KG1 (cell line): Measurements from ENCODE around the gene GATAD2A.
A peak's percentile ranks its signal among the peaks of the same experiment; 100 is the strongest.
"Not testable (repeated sequence)": the region's sequence is repeated elsewhere in the genome, so short reads cannot be mapped to it uniquely, and the experiment has no call there.

ENCODE experiments used
- DNase-seq: peaks from one replicate; lab custom pipeline; 2025; lab: John Stamatoyannopoulos, UW

Gene GATAD2A

DNA sequence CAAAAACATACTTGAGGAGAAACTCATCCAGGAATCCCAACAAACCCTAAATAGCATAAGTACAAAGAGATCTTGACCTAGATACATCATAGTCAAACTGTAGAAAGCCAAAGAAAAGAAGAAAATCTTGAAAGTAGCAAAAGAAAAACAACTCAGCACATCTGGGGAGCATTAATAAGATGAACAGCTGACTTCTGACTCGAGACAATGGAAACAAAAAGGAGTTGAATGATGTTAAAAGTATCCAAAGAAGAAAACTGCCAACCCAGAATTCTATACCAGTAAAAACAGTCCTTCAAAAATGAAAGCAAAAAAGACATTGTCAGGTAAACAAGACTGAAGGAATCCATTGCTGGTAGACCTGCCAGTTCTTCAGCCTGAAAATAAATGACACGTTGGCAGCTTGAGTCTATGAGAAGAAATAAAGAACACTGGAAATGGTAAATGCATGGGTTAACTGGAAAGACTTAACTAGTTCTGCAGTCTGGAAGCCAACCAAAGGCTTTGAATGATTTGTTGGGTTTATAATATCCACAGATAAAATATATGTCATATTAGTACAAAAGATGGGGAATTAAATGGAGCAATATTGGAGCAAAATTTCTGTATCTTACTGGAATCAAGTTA lies 63.1 kb downstream of the GATAD2A start:
- DNase-seq: no peak

DNA sequence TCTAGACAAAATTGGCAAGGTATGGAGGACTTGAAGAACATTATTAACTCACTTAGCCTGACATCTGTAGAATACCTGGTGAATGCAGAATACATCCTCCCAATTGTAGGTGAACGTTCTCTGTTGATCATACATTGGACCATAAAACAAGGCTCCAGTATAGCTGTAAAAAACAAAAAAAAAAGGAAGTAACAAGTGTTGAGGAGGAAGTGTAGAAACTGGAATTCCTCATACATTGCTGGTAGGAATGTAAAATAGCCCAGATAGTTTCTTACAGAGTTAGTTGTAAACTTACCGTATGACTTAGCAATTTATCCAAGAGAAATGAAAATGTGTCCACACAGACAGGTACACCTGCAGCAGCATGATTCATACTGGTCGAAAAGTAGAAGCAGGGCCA lies 65.1 kb downstream of the GATAD2A start:
- no peak for DNase-seq

DNA sequence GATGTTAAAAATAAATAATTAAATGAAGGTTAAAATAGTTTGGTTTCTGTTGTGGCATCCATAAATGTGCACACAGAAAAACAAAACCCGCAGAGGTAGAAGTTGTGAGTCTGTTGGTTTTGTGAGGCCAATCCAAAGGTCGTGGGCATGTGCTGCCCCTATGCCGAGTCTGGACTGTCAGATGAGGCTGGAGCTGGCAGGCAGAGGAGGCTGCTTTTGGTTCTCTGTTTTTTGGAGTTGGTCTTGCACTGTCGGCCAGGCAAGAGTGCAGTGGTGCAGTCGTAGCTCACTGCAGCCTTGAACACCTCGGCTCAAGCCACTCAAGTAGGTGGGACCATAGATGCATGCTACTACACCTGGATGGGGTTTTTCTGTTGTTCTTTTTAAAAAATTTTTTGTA lies 66.2 kb downstream of the GATAD2A start:
- no peak for DNase-seq

DNA sequence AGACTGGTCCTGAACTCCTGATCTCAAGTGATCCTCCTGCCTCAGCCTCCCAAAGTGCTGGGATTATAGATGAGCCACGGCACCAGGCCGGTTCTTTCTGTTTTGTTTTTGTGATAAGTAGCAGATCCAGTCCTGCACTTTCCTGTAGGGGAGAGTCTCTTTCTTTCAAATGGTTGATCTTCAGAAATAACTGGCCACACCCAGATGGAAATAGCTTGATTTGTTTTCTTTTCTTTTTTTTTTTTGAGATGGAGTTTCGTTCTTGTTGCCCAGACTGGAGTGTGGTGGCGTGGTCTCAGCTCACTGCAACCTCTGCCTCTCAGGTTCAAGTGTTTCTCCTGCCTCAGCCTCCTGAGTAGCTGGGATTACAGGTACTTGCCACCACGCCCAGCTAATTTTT lies 66.6 kb downstream of the GATAD2A start:
- not testable (repeated sequence) for DNase-seq

DNA sequence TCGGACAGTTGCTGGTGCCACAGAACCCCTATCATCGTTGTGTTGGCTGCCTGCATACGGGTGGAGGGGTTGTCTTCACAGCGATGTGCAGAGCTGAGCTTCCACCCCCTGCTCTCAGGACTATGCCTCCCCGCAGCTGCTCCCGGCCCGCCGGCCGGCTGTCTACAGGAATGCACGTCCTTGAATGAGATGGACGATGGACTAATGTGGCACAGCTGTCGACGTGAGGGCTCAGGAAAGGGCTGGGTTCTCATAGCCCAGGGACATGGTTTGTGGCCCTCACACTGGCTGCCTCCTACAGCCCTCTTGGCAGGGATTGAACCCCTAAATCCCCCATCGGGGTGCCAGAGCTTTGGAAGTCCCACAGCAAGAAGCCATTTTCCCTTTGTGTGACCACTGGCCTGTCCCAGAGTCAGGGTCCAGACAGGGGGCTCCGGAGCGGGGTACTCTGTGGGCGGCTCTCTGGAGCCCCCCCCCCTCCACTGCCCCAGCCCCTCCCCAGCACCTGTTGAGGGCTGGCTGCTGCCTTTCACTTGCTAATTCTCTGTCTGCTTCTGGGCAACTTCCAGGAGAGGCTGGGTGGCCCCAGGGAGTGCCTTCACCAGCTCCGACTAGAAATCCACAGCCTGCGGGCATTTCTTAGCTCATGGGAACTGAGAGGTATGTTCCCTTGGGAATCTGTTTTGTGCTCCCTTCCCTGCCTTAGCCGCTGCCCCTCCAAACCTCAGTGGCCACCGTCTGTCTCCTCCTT lies 69.7 kb downstream of the GATAD2A start:
- DNase-seq: no peak

DNA sequence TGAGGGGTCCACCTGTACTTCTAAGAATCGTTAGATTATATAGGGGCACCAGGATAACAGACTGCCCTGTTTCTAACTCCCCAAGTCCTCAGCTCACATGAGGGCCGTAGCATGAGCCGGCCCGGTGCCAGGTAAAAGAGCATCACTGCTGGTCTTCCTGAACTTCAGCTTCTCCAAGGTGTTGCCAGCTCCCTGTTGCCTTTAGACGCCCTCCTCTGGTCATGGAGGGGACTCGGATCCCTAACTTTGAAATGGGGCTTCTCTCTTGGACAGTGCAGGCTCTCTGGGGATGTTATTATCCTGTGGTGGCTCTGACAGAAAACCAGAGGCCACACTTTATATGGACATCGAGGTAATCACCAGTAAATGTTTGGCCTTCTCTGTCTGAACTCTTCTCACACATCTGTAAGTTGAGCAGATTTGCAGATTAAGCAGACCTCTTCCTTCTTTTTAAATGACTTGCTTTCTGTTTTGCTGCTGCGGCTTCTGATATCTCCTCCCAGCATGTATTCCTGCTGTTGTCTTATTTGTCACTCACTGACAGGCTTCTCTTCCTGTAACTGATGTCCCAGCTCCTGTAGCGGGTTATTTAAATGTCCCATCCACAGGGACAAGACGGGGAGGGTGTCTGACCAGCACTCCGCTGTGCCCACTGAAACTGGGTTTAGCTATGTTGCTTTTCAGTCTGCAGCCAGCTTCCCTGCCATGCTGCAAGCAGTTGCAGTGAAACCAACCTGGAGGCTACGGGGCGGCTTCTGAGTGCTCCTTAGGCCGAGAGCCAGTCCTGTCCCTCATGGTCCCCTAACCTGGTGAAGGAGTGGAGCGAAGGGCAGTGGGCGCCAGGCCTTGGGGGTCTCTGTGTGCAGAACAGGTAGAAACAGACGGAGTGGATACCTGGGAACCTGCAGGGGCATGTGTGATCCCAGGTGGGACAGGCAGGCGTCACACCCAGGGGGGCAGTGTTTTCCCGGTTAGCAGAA lies 70.7 kb downstream of the GATAD2A start:
- DNase-seq: no peak

DNA sequence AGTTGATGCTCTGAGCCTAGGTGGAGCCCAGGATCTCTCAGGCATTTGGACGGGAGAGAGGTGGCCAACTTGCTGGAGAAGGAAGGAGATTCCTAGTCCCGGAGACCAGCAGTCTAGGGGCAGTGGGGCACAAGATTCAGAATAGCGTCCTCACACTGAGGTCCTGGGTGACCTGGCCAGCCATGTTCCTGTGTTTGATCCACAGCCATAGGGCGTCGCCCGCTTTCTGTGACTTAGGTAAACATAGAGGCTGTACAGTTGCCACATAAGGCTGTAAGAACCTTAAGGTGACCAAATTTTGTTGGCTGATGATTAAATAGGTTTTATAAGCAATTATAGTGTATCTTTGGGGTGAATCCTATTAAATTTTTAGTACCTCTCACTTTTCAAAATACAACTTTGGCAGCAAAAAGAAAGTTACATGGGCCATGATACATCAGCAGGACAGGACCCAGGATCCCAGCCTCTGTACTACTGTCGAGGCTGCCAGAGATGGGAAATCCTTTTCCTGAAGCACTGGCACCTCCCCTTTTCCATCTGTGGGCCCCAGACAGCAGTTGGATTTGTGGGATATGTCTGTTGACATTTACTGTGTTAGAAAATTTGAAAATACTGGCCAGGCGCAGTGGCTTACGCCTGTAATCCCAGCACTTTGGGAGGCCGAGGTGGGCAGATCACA lies 72.4 kb downstream of the GATAD2A start:
- DNase-seq: no peak

DNA sequence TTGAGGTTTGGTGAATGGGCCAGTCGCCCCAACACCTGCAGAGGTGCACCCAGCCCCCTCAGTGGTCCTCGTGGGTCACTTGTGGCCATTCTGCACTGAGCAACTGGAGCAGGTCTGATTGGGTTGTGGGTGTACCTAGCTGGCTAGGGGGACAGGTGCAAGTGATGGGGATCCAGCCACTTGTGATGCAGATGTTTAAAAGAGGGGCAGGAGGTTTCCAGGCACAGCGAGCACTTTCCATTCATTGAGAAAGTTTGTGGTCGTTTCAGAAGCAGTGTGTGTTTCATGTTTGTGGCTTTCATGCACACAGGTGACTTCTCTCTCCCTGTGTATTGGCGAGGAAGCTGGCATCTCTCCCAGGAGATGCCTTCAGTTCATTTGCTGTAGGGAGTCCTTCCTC lies 75.2 kb downstream of the GATAD2A start:
- DNase-seq: no peak

DNA sequence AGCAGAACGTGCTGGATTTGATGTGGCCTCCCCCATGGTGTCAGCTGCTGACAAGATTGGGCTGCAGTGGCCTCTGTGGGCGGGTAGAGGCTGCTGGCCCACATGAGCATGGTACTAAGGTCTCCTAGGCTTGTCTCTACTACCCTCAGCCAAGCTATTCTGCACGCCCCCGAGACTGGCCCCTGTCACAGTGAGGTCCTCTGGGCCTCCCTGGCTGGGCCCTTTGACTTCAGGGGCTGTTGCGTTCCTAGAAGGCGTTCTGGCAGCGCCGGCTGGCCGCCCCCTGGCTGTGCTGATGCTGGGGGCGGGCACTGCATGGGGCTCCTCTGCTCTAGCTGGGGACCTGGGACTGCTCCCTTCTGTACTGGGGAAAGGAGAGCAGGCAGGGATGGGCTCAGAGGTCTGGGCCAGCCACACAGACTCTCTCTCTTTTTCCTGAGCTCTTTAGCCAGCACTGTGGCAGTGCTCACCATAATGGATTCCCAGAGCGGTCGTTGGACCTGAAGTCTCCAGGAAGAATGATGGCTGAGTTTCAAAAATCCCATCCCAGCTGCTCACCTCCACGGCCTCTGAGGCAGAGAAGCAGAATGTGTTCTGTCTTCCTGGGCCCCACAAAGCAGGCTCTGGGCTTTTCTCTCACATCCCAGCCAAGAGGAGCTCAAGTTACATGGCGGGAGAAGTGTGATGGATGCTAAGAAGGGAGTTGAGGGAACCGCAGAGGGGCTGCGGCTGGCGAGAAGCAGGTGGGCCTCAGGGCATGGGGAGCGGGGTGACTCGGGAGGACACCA lies 77.5 kb downstream of the GATAD2A start:
- no peak for DNase-seq

DNA sequence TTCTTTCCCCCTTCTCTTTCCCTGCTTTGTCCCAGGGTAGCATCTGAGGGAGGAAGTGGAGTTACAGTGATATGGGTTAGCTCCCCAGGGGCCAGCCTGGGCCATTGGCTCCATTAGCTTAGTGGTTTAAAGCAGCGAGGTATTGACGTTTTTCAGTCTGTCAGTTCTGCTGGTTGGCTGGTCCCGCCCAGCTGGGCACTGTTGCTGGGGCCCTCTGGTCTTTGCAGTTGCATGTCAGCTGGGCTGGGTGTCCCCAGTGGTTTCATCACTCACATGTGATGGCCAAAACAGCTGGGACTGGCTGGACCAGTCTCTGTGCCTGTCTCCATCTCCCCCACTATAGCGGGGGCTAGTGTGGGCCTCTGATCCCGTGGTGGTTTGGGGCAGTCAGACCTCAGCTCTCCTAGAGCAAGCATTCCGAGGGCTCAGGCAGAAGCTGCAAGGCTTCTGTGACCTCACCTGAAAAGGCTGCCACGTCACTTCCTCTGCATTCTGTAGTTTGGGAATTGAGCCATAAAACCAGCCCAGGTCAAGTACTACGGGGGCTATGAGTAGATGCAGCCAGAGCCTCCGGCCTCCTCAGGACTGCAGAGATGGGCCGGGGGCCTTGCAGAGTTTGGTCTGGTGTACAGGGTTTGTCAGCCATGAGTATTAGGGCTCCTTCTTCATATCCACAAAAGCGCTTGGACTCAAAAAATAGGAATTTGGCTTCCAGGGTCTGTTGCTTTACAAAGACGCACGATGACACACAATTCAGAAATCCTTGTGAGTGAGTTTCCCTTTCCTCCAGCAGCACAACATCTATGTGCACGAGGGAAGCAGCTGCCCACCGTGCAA lies 79.9 kb downstream of the GATAD2A start:
- no peak for DNase-seq

DNA sequence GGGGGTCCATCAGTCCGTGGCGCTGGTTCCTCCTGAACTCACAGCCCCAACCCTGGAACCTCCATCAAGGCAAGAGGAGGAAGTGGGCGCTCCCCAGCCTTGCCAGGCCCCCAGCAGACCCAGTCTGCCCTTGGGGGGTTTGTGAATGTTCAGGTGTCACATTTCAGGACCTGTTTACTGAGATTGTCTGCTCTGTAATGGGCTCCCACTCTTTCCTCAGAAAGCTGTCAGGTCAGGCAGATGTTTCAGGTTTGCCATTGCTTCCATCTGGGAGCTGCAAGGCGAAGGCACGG lies 80.5 kb downstream of the GATAD2A start:
- no peak for DNase-seq

DNA sequence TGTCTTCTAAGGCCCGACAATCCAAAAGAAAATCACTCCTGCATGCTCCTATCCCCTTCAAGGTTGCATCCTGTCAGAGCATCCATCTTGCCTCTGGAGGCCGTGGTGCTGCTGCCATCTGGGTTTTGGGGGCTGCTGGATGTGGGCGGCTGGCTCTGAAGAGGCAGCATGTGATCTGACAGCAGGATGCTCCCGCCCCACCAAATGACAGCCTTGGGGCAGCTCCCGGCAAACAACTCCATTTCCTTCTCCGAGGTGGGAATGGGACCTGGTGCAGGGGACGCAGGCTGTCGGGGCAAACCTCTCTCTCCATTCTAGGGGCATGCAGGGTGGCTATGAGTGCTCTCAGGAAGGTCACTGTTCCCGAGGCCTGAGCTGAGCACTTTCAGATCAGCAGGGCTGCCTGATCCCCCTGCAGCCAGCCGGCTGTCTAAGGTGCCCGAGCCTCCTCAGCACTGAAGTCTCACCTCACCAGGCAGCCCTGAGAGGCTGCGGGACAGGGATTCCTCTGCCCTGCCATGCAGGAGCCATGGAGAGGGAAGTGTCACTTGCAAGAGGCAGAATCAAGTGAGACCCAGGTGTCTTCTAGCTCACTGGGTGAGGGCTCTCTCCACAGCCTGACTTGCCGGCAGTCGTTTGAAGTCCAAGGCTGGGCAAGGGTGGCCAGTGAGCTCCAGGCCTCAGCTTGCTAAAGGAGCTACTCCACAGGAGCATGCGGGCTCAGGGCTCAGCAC lies 81.0 kb downstream of the GATAD2A start:
- DNase-seq: no peak

DNA sequence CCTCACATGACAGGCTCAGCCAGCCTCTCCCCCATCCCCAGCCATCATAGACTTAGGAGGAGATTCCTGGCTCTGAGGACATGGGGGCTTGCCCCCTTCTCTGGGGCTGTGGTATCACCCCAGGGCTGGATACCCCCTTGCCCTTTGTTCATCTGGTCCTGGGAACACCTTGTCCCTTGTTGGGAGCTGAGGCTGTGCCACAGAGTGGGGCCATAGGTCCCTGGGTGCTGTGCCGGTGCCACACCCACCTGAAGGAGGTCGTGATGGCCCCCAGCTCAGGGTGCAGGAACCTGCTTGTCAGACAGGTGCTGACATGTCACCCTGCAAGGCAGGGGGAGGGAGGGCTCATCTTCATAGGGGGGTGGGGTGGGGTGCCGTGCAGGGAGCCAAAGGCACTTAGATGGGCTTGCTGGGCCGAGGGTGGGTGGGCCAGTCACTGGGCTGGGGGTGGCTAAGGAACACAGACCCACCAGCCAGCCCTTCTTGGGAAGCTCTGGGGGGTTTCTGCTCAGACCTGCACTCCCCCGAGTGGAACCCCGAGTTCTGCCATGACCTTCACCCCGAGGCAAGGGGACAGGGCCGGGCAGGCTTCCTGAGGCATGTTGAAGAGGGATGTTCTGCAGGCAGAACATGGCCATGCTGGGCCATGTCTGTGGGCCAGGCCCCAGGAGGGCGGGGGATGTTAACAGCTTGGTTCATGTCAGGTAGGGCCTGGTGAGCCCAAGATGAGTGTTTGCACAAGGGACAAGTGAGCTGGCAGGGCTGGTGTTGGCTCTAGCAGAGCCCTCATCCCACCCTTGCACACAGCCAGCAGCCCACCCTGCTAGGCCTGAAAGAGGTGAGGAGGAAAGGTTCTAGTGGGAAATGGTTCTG lies 81.8 kb downstream of the GATAD2A start:
- DNase-seq: no peak

DNA sequence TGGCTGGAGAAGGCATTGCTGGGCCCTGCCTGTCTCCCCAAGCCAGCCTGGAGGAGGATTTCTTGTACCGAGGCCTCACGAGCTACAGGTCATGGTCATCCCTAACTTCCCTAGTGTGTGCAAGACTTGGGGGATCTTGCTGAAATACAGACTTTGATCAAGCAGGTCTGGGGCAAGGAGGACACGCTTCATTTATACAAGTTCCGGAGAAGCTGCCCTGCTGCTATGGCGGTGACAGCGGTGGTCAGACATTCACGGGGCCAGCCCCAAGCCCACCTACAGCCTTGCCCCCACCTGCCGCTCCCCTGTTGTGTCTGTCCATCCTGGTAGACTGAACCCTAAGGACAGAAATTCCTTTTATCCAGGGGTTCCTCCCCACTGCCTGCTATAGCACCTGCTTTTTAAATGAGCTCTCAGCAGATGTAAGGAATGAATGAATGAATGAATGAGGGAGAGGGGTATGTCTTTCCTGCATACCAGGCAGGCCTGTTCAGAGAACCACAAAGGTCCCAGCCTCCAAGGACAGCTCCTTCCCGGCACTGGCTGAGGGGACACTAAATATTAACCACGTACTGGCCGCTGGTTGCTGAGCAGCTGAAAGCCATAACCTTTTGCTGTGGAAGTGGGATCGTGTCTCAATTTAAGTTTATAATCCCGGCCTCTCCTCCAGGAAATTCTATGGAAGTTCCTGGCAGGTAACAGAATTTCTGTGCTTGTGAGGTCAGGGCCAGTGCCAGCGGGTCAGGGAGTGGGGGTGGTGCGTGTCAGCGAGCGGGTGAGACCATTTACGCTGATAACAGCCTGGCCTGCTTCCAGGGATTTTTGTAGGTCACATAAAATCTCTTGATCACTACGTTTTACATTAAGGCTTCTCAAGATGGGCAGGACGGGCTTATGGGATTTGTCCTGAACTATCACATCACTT lies 82.7 kb downstream of the GATAD2A start:
- no peak for DNase-seq

DNA sequence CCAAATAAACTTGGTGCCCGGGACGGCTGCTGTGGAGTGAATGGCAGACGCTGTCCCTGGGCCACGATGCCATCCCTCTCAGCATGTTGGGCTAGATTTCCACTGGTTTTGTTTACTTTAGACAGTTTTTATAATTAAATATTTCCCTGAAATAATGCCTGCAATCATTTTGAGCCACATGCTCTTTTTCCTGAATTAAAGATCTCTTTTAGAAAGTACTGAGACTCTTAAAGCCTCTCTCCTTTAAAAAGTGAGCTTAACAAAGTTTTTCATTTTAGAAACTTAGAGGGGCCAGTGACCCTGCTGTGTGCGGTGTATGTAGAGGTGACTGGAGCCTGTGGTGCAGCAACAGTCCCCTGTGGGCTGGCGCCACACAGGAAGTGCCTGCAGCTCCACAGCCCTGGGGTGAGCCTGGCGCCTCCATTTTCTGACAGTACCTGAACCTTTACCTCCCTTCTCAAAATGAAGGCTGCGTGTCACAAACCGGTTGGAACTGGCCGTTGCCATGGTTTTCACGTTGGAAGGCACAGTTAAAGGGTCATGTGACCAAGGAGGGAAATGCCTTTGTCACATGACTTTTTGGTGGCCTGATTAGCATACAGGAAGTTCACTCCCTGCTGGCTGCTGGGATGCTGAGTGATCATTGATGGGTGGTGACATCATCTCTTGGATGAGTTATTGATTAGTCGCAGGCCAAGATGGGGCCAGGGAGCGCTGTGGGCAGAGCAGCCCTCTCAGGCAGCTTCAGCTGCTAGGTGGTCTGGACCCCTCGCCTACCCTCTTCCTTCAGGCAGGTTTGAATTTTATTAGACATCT lies 83.6 kb downstream of the GATAD2A start:
- peak; percentile 57 for DNase-seq

DNA sequence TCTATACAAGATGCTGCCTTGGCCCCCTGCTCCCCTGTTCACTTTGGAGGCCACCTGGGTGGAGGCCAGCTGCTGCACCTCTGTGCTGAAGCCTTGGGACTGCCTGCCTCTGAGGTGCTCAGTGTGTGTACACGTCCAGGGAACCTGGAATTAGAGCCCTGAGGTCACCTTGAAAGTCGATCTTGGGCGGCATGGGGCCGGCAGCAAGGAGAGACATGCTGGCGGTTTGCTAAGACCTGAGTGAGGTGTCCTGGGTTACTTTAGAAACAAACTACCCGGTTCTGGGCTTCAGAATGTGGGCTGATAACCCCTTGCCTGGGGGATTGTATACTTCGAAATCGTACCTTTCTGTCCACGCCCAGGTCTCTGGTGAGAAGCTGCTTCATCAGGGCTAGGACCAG lies 84.3 kb downstream of the GATAD2A start:
- DNase-seq: no peak
